Prostate gland (tissue), 2 donors: Measurements from ENCODE around the gene PIKFYVE. TPM values are rescaled to one million over a fixed set of nuclear protein-coding genes. Genes with fewer than 3 reads are reported as not detected.

Experiments used
- DNase-seq: peaks from one replicate; pipeline ENCODE4 v3.0.0-alpha.2; 2019; ENCODE audit warnings: low spot score
- H3K27ac ChIP-seq, 2 donors: fragments of 200-600 bp; sonication (generic); 2 replicates each; pipeline ENCODE4 v1.5.1; 2017 to 2019
- H3K27me3 ChIP-seq: fragments of 200-600 bp; sonication (generic); replicated peaks from 2 replicates; pipeline ENCODE4 v1.5.1; 2019; ENCODE audit not compliant: insufficient read depth
- H3K36me3 ChIP-seq, 2 donors: fragments of 200-600 bp; sonication (generic); 1 replicate in 1 of 2; 2 replicates in 1 of 2; pipeline versions ENCODE4 v1.5.1 to v1.8.1; 2017 to 2019
- H3K4me1 ChIP-seq: fragments of 200-600 bp; sonication (generic); replicated peaks from 2 replicates; pipeline ENCODE4 v1.5.1; 2019
- H3K4me3 ChIP-seq, 2 donors: fragments of 200-600 bp; sonication (generic); 2 replicates each; pipeline ENCODE4 v1.5.1; 2017 to 2019
- H3K9me3 ChIP-seq: fragments of 200-600 bp; sonication (generic); 2 replicates; pipeline ENCODE4 v1.5.1; 2017
- POLR2A ChIP-seq: fragments of 450-650 bp; IDR thresholded peaks from one replicate; pipeline ENCODE4 v1.6.1; 2016; ENCODE audit warnings: antibody characterized with exemption, mild to moderate bottlenecking
- POLR2AphosphoS5 ChIP-seq: sonication (generic); formaldehyde crosslinking; IDR thresholded peaks from one replicate; pipeline ENCODE4 v1.6.1; 2017; ENCODE audit warnings: antibody characterized with exemption
- WGBS: methylation state at CpG from one replicate; pipeline ENCODE4 v1.1.5; 2018; 5-methylcytosine and 5-hydroxymethylcytosine counted together
- intact Hi-C: fragments of 100-400 bp; cut with DNase I; formaldehyde crosslinking; loops from one replicate; pipeline ENCODE4 v1.14.2; 2022
- total RNA-seq, 2 donors: library from RNA; depleted of rRNA; stranded (reverse); fragments of >200 nt; gene quantifications; one replicate each; pipeline ENCODE4 v1.1.0, GENCODE V29; 2016
- TF ChIP-seq, protein P1 (sequence below), 4 experiments: fragments of 200-600 bp in 2 of 4; fragments of 450-650 bp in 2 of 4; sonication (generic) in 2 of 4; IDR thresholded peaks; 1 replicate in 3 of 4; 2 replicates in 1 of 4; pipeline ENCODE4 v1.5.1; 2016 to 2019; ENCODE audit warnings: antibody characterized with exemption in 4 of 4, mild to moderate bottlenecking in 2 of 4, moderate library complexity in 2 of 4

Gene PIKFYVE
- total RNA-seq, 2 donors from 2014 or later = 26.7 to 47.1 TPM

DNA sequence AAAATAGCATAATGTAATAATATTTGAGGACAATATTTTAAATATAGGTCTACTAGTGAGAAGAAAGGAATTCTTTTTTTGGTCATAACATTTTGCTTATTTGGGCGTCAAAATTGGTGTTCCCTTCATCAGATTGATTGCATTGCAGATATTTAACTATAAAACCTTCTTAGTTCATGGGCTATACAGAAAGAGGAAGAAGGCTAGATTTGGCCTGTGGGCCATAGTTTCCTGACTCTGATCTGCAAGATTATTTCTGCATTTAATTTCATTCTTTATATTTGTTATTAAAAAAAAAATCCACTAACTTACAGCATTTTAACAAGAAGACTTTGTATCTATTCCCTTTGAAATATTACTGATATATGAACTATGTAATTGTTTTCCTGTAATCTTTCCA is 31.9 kb downstream of the PIKFYVE start:
- intact Hi-C loops = no loop called here
- no peak for DNase-seq
- Histone ChIP-seq H3K4me3 (no peak overlapping the region), H3K27me3 (no peaks in the 10 kb centered on the region), H3K27ac (no peak overlapping the region), H3K4me1 (no peaks in the 10 kb centered on the region), H3K9me3 (no peaks in the 10 kb centered on the region), H3K36me3 (no peaks in the 10 kb centered on the region)
- no peak for TF ChIP-seq POLR2A
- WGBS = 94% methylated on average over 1 of the region's 1 CpG

DNA sequence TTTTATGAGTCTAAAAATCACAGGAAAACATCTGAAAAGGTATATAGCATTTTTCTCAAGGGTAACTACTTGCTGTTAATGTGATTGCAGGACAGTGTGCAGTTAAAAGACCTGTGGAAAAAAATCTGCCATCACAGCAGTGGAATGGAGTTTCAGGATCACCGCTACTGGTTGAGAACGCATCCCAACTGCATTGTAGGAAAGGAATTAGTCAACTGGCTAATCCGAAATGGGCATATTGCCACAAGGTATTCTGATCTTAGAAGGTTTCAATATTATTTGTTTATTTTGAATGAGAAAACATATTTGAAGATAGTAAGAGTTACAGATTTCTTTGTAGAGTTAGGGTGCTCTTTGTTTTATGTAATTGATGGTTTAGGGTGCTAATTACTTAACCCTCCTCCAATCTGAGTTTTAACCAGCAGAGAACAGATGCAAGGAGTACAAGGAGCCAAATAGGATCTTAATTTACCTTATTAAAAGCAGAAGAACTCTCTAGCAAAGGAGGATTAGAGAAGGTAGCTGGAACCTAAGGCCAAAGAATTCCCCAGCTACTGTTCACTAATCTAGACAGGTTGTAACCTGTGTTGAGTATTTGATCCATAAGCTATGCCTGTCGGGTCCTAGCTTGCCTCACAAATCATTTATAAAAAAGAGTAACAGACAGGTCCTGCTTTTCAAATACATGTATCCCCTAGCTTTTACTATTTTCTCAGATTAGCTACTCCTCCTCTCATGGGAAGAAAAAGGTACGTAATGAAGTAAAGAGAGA is 35.0 kb downstream of the PIKFYVE start:
- H3K27me3 ChIP-seq = no peaks in the 10 kb centered on the region
- DNase-seq = no peak
- intact Hi-C loops = no loop called here
- TF ChIP-seq POLR2AphosphoS5 (no peak), POLR2A (no peak)
- TF ChIP-seq, protein P1, sequence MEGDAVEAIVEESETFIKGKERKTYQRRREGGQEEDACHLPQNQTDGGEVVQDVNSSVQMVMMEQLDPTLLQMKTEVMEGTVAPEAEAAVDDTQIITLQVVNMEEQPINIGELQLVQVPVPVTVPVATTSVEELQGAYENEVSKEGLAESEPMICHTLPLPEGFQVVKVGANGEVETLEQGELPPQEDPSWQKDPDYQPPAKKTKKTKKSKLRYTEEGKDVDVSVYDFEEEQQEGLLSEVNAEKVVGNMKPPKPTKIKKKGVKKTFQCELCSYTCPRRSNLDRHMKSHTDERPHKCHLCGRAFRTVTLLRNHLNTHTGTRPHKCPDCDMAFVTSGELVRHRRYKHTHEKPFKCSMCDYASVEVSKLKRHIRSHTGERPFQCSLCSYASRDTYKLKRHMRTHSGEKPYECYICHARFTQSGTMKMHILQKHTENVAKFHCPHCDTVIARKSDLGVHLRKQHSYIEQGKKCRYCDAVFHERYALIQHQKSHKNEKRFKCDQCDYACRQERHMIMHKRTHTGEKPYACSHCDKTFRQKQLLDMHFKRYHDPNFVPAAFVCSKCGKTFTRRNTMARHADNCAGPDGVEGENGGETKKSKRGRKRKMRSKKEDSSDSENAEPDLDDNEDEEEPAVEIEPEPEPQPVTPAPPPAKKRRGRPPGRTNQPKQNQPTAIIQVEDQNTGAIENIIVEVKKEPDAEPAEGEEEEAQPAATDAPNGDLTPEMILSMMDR (IDR thresholded peaks at IDR 0.05) = no peak
- H3K36me3 ChIP-seq = no peaks in the 10 kb centered on the region
- WGBS = 62% methylated on average over 5 of the region's 5 CpGs
- H3K4me1 ChIP-seq = no peaks in the 10 kb centered on the region
- no peaks in the 10 kb centered on the region for H3K9me3 ChIP-seq
- H3K27ac ChIP-seq = peak overlapping the region in 1 of 2 donors; percentile 8
- no peak overlapping the region for H3K4me3 ChIP-seq

DNA sequence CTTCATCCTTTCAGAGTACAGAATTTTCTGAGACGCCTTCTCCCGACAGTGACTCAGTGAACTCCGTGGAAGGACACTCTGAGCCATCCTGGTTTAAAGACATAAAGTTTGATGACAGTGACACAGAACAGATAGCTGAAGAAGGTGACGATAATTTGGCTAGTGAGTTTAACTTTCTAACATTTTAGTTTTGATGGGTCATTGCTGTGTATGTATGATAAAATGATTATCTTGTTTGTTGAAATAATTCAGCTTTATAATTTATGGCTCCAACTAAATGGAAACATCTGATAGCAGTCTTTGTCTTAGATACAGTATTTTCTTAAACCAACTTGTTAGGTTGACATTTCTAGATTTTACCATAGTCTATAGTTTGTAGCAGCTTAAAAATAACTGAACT is 38.1 kb downstream of the PIKFYVE start:
- H3K27ac ChIP-seq = no peak overlapping the region
- no peaks in the 10 kb centered on the region for H3K9me3 ChIP-seq
- H3K4me1 ChIP-seq = no peaks in the 10 kb centered on the region
- H3K27me3 ChIP-seq = no peaks in the 10 kb centered on the region
- WGBS = 94% methylated on average over 4 of the region's 4 CpGs
- no peak for TF ChIP-seq POLR2AphosphoS5
- TF ChIP-seq, protein P1 (IDR thresholded peaks at IDR 0.05) = no peak
- TF ChIP-seq POLR2A = no peak
- no peak for DNase-seq
- no peak overlapping the region for H3K4me3 ChIP-seq
- H3K36me3 ChIP-seq = no peaks in the 10 kb centered on the region
- intact Hi-C loops = no loop called here

DNA sequence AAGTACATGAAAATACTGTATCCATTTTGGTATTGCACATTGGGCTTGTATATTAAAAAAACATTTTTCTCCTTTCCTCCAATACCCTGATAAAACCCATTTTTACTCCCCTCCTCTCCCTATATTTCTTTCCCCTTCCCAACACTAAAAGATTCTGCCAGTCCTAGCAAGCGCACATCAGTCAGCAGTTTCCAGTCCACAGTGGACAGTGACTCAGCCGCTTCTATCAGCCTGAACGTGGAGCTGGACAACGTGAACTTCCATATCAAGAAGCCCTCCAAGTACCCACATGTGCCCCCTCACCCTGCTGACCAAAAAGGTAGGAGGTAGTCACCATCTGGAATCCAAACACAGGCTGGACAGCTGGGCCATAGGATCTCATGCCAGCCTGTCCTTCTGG is 38.6 kb downstream of the PIKFYVE start:
- DNase-seq = no peak
- no peaks in the 10 kb centered on the region for H3K36me3 ChIP-seq
- H3K9me3 ChIP-seq = no peaks in the 10 kb centered on the region
- 96% methylated on average over 4 of the region's 4 CpGs for WGBS
- no peaks in the 10 kb centered on the region for H3K4me1 ChIP-seq
- TF ChIP-seq, protein P1 (IDR thresholded peaks at IDR 0.05) = no peak
- TF ChIP-seq POLR2A (no peak), POLR2AphosphoS5 (no peak)
- H3K4me3 ChIP-seq = no peak overlapping the region
- H3K27ac ChIP-seq = no peak overlapping the region
- no peaks in the 10 kb centered on the region for H3K27me3 ChIP-seq
- intact Hi-C loops = no loop called here

DNA sequence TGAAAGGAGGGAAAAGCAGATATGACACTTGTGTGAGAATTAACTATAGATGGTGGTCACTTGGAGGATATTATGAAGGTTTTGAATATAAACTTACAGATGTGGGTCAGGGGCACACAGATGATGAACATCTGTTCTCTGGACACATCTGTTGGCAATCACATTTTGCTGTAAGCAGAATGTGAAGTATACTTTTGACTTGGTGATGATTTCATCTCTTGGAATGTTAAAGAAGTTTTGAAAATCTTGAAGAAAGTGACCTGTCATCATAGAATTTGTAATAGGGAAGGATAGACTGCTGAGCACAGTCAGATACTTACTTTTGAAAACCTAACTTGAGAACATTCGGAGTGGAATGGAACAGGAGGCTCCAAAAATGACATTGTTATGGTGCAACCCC is 40.2 kb downstream of the PIKFYVE start:
- DNase-seq = no peak
- 80% methylated on average over 1 of the region's 1 CpG for WGBS
- Histone ChIP-seq H3K4me1 (peaks cover 2% of the 10 kb centered on the region), H3K9me3 (no peaks in the 10 kb centered on the region), H3K27me3 (no peaks in the 10 kb centered on the region), H3K27ac (no peak overlapping the region), H3K4me3 (no peak overlapping the region), H3K36me3 (no peaks in the 10 kb centered on the region)
- intact Hi-C loops = no loop called here
- no peak for TF ChIP-seq POLR2AphosphoS5
- TF ChIP-seq POLR2A = no peak
- TF ChIP-seq, protein P1 (IDR thresholded peaks at IDR 0.05) = no peak
